CD4-positive, alpha-beta T cell treated with Interleukin-15 for 4 hours (primary cell): ENCODE data around the gene PRKD3.
A peak's percentile ranks its signal among the peaks of the same experiment; 100 is the strongest.

Source experiments
- DNase-seq: peaks from one replicate; pipeline ENCODE4 v3.0.0-alpha.2; 2020; ENCODE audit warnings: low spot score

Gene PRKD3

DNA sequence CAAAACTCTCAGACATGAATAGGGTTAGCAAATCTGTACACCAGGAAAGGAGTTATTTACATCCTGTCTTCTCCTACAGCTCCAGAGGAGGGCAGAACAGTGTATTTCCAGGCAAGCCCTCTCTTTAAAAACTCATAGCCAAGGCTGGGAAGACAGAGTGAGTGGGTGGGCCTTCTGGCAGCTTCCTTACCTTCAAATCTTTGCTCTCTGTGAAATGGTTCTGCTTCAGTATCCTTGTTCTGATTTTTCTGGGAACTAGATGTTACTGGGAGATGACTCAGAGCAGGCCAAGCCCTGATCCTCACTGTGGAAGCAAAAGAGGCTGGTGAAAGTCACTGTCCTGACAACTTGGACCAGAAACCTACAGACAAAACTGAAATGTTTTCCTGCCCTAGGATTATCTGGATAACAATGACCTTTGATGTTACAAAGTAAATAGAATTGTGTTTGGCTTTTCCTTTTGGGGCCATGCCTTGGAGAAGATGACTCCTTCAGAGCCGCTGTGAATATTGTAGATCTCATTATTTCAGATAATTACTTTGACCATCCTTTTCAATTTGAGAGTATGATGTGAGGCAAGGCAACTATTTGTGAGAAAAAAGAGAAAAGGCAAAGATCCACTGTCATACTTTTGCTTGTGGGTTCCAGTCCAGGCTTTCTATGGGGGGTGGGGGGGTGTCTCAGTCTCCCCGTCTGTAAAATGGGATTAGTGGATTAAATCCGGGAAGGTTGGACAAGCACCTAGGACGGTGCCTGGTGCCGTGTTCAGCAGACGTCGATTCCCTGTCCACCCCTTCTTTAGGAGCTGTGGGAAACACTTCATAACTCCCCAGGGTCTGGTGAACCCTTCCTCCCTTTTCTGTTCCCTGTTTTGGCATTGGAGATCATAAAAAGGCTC, 19.2 kb upstream of the PRKD3 start:
- no peak for DNase-seq

GRCh38 chr2:37342591-37343220, 18.1 kb upstream of the PRKD3 start:
- DNase-seq, result no peak

DNA sequence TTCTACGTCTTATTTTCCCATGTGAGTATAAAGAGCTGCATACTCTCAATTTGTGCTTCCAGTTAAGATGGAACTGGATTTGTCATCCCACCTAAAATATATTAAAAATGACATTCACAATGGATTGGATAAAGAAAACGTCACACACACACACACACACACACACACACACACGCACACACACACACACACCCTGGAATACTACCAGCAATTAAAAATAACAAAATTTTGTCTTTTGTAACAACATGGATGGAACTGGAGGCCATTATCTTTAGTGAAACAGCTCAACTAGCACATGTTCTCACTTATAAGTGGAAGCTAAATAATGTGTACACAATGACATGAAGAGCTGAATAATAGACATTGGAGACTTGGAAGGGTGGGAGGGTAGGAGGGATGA, 16.0 kb upstream of the PRKD3 start:
- DNase-seq, result no peak

DNA sequence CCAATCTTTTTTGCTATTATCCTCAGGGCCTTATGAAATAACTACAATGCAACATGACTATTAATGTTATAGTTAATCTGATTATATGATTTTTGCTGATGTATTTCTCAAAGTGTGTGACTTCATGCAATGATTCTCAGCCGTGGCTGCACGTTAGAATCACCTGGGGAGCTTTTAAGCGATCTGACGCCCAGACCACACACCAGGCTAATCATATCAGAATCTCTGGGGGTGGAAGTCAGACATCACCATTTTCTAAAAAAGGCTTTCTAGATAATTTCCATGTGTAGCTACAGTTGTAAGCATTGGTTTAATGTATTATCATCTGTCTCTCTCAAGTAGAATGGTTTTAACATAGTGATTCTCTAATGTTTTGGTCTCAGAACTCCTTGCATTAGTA, 14.3 kb upstream of the PRKD3 start:
- DNase-seq, result no peak

DNA sequence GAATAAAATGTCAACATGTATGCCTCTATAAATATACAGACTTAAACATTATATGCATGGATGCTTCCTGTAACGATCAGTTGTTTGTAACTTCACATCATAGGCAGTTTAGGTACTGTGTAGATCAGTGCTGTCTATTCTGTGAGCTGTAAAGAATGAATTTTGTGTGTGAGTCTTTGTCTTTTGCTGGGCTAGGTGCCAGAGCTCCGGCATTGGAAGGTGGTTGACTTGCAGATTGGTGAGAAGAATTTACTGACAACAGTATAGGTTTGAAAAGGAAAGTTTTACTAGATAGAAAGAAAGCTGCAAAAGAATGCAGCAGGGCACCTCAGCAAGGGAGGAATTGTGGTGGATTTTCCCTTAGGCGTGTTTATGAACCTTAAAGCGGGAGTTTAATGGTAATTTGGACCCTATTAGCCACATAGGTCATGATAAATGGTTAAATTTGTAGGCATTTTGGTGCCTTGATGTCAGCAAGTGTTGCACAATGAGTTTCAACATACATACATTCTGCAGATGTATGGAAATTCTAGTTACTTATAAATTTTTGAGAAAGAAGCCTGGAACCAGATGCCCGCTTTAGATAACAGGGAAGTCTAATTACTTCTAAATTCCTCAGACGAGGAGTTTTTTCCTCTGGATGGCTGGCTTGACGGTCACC, 13.1 kb upstream of the PRKD3 start:
- DNase-seq, result no peak

DNA sequence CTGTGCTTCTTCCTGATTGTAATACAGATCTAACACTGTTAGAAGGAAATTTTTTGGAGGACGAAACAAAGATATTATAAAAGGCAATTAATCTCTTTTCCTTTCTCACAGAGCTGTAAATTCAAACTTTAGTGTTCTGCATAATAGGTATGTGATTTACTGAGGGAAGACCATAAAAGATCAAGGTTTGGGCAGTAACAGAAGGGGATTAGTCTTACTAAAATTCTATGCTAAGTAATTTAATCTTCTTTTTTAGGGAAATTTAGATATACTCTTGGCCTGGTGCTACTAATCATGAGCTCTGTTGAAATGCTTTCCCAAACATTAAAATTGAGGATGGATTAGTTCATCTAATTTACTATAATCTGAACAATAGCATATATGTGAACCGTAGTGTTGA, 11.0 kb upstream of the PRKD3 start:
- DNase-seq, result no peak

- no peak for DNase-seq
Observed at GRCh38 chr2:37333256-37333655, 8.6 kb upstream of the PRKD3 start.

DNA sequence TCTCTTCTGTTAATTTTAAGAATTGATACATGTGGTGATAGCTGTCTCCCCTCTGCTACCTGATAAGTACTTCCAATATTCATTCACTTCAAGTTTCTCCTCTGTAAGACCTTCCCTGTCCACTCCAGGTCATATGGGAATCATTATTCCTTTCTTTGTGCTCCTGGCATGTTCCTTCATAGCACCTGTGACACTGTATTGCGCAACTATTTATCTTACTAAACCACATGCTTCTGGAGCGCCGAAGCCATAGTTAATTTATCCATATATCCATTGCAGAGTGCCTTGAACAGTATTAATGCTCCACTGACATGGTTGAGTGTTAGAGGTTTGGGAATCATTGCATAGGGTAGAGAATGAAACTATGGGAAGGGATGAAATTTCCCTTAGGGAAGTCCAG, 7.9 kb upstream of the PRKD3 start:
- DNase-seq, result no peak

- no peak for DNase-seq
Observed at GRCh38 chr2:37330681-37331080, 6.0 kb upstream of the PRKD3 start.

DNA sequence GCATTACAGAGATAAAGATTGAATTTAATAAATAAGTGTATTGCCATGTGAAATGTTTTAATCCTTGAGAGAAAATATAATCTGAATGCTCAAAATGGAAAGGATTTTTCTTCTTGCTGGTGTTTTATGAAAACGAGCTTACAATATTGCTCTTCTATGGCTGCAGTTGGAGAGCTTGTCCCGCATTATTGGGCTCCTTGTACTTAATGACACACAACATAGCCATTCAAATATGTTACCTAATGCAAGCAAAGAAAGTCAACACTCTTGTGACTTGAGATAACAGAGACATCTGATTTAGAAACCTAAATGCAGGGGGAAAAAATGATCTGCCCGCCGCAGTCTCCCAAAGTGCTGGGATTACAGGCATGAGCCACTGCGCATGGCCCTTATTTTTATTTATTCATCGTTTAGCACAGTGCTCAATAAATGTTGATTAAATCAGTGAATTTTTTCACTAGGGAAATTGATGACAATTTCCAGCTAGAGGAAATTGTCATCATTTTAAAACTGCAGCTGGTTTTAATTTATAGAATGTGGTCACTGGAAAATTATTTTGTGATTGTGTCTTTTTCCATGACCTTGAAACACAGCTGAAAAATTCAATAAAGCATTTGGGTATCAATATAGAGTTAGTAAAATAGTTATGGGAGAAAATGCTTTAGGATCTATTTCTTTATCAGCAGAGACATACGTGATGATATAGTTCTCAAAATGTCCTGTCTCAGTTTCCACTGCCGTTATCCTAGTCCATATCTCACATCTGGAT, 2.4 kb upstream of the PRKD3 start:
- DNase-seq, result no peak

GRCh38 chr2:37326285-37326684, 1.7 kb upstream of the PRKD3 start:
- no peak for DNase-seq

- DNase-seq, result no peak
Observed at GRCh38 chr2:37325625-37326071, 1.0 kb upstream of the PRKD3 start.

DNA sequence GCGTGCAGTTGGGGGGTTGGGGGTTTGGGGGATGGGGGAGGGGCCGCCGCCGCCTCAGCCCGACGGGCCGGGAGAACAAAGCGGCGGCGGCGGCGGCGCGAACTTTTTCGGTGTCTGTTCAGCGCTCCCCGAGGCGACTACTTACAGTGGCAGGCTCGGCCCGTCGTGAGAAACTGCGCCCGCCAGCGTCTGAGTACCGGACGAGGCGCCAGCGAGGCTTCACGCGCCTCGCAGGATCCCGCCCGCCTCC, 172 bp downstream of the PRKD3 start:
- peak; percentile 74 for DNase-seq

- DNase-seq, result peak; percentile 33
Observed at GRCh38 chr2:37323781-37324535, 675 bp downstream of the PRKD3 start.

DNA sequence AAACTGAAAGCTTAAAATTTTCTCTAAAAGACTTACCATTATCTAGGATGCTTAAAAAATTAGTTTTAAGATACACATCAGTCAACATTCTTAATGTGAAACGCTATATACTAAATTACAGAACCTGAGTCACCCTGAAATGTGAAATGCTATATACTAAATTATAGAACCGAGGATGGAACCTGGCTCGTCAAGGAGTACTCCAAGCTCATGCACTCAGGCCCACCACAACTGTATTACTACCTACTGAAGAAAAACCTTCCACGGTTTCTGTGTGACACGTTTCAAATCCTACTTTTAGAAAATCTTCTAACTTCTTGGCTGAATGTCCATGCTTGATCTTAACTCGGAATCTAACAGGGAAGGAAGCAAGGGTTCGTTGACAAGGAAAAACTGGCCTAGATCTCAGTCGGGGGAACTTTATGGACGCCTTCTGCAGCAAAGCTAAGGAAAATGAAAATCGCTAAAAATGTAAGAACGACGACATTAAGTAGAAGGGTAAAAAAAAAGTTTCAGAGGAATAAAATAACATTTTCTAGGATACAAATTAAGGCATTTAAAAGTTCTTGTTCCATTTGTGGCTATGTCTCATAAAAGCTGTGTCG, 1.4 kb downstream of the PRKD3 start:
- no peak for DNase-seq

- DNase-seq, result no peak
Observed at GRCh38 chr2:37322368-37322767, 2.3 kb downstream of the PRKD3 start.

DNA sequence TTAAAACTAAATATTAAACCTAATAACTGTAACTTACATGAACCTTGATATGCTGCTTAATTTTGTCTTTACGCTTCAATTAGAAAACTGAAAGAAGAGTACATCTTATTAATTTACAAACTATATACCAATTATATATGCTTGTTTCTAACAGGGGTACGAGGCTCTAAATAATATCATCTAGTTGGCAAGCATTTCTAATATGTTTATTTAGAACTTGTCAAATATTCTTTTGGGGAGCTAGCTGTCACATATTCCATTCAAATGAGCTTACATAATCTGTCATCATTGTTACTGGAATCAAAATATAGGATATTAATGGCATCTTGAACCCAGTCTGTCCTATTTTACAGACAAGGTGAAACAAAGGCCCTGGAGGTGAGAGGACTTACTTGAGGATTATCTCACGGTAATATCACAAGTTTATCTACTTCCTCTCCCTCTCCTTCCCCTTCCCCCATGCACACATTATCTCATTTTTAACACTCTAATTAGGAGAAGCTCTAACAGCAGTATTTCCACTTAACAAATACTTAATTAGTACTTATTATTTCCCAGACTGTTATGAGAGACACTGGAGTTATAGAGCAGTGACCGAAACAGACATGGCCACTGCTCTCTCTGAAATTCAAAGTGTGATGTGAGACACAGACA, 3.5 kb downstream of the PRKD3 start:
- no peak for DNase-seq

DNA sequence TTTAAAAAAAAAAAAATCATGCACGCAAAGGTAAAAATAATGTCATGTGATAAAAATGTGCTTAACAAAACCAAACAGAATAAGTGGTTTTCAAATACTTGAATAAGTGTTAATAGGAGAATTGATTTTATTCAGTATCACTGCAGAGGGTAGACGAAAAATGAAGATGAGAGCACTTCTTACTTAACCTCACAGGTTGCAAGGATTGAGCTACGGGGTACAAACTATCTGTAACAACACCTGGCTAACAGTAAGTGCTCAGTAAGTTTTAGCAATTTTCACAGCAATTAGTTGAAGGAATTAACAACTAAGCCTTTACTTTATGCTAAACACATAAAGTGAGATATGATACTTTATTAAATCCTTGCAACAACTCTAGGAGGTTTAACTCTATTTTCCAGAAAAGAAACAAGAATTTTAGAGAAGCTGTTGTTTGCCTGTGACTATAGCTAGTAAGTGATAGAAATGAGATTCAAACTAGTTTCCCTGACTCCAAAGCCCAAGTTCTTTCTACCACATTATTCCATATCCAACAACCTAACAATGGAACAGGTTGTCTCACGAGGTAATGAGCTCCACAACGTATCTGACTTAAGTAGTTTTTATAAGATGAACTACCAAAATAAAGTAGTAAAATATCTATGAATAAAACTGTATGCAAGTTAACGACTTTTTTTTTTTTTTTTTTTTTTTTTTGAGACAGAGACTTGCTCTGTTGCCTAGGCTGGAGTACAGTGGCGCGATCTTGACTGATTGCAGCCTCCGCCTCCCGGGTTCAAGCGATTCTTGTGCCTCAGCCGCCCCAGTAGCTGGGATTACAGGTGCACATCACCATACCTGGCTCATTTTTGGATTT, 4.7 kb downstream of the PRKD3 start:
- no peak for DNase-seq

DNA sequence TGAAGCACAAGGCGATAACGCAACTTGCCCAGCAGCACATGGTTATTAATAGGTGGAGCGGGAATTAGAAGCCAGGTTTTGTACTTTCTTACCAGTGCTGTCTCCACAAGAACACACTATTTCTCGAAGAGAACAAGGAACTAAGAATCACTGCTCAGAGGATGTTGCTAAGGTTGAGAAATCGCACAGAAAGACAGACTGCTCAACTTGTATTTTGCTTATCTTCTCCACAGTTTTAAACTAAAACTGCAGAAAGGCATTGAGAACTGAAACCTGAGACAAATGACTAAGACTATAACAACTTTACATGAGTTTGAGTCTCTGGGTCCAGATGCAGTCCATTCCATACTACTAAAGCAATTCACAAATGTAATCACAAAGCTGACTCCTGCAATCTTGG, 6.2 kb downstream of the PRKD3 start:
- no peak for DNase-seq

GRCh38 chr2:37317746-37318145, 6.9 kb downstream of the PRKD3 start:
- no peak for DNase-seq
